Measurements from ENCODE around the gene EMILIN2. TPM values are rescaled to one million over a fixed set of nuclear protein-coding genes. Genes with fewer than 3 reads are reported as not detected.
A peak's percentile ranks its signal among the peaks of the same experiment; 100 is the strongest.

Gene EMILIN2
- total and polyA plus RNA-seq, 4 donors = 13.5 to 63.2 (median 36.0) TPM

GRCh38 chr18:2920546-2921343 is 73.9 kb downstream of the EMILIN2 start:
- no peaks in the 10 kb centered on the region for H3K9me3 ChIP-seq (ENCODE audit: control insufficient read depth in 4 of 4, insufficient read depth in 3 of 4, low read length in 3 of 4)
- 96% methylated on average over 16 of the region's 16 CpGs for WGBS, 2 donors
- H3K27ac ChIP-seq (ENCODE audit: low read depth in 1 of 2, low read length in 1 of 2) = no peak overlapping the region
- H3K9ac ChIP-seq (ENCODE audit: insufficient read depth in 1 of 2, low read length in 2 of 2) = no peak overlapping the region
- ATAC-seq (ENCODE audit: insufficient read depth, low FRiP score) (no peak), DNase-seq (no peak)
- no peak overlapping the region for H3K4me3 ChIP-seq
- H3K36me3 ChIP-seq (ENCODE audit: control insufficient read depth in 4 of 4, insufficient read depth in 4 of 4, low read length in 4 of 4) = peaks cover 28 to 55% (median 42%) of the 10 kb centered on the region in 4 donors
- H3K4me1 ChIP-seq (ENCODE audit: control insufficient read depth in 5 of 5, insufficient read depth in 5 of 5, low read length in 5 of 5) = no peaks in the 10 kb centered on the region
- no peaks in the 10 kb centered on the region for H3K27me3 ChIP-seq (ENCODE audit: control insufficient read depth in 3 of 3, insufficient read depth in 3 of 3, low read length in 2 of 3)
- TF ChIP-seq CTCF (IDR thresholded peaks at IDR 0.05; ENCODE audit: control extremely low read depth, extremely low read depth) = no peak

- Histone ChIP-seq H3K9me3 (ENCODE audit: control insufficient read depth in 4 of 4, insufficient read depth in 3 of 4, low read length in 3 of 4) (no peaks in the 10 kb centered on the region), H3K36me3 (ENCODE audit: control insufficient read depth in 4 of 4, insufficient read depth in 4 of 4, low read length in 4 of 4) (peaks cover 28 to 58% (median 34%) of the 10 kb centered on the region in 4 donors), H3K27ac (ENCODE audit: low read depth in 1 of 2, low read length in 1 of 2) (no peak overlapping the region), H3K4me3 (no peak overlapping the region), H3K9ac (ENCODE audit: insufficient read depth in 1 of 2, low read length in 2 of 2) (no peak overlapping the region), H3K27me3 (ENCODE audit: control insufficient read depth in 3 of 3, insufficient read depth in 3 of 3, low read length in 2 of 3) (no peaks in the 10 kb centered on the region), H3K4me1 (ENCODE audit: control insufficient read depth in 5 of 5, insufficient read depth in 5 of 5, low read length in 5 of 5) (no peaks in the 10 kb centered on the region)
- WGBS, 2 donors = 97% methylated on average over 14 of the region's 14 CpGs
- no peak for ATAC-seq (ENCODE audit: insufficient read depth, low FRiP score)
- TF ChIP-seq CTCF (IDR thresholded peaks at IDR 0.05; ENCODE audit: control extremely low read depth, extremely low read depth) = no peak
- DNase-seq = no peak
These were observed 75.0 kb downstream of the EMILIN2 start for GRCh38 chr18:2921778-2922177.

GRCh38 chr18:2923464-2923863 is 76.7 kb downstream of the EMILIN2 start:
- Histone ChIP-seq H3K27me3 (ENCODE audit: control insufficient read depth in 3 of 3, insufficient read depth in 3 of 3, low read length in 2 of 3) (no peaks in the 10 kb centered on the region), H3K4me3 (no peak overlapping the region), H3K9ac (ENCODE audit: insufficient read depth in 1 of 2, low read length in 2 of 2) (no peak overlapping the region), H3K9me3 (ENCODE audit: control insufficient read depth in 4 of 4, insufficient read depth in 3 of 4, low read length in 3 of 4) (no peaks in the 10 kb centered on the region), H3K27ac (ENCODE audit: low read depth in 1 of 2, low read length in 1 of 2) (no peak overlapping the region), H3K4me1 (ENCODE audit: control insufficient read depth in 5 of 5, insufficient read depth in 5 of 5, low read length in 5 of 5) (no peaks in the 10 kb centered on the region), H3K36me3 (ENCODE audit: control insufficient read depth in 4 of 4, insufficient read depth in 4 of 4, low read length in 4 of 4) (peaks cover 28 to 63% (median 35%) of the 10 kb centered on the region in 4 donors)
- peak in 1 of 3 donors; percentile 24 for DNase-seq
- no peak for ATAC-seq (ENCODE audit: insufficient read depth, low FRiP score)
- no peak for TF ChIP-seq CTCF (IDR thresholded peaks at IDR 0.05; ENCODE audit: control extremely low read depth, extremely low read depth)
- WGBS, 2 donors = 74 to 88% methylated on average over 6 of the region's 6 CpGs

Measured in lung (tissue), 12 donors.